ENCODE measurements around the gene ADGRL2.
"Not testable (repeated sequence)": the region's sequence is repeated elsewhere in the genome, so short reads cannot be mapped to it uniquely, and the experiment has no call there.

The ADGRL2 gene

GRCh38 chr1:81847063-81847462, 46.3 kb downstream of the ADGRL2 start:
- DNase-seq (ENCODE audit: low spot score), result no peak

- DNase-seq (ENCODE audit: low spot score), result no peak
Observed at GRCh38 chr1:81848880-81849682, 48.3 kb downstream of the ADGRL2 start.

GRCh38 chr1:81850031-81850430, 49.3 kb downstream of the ADGRL2 start:
- DNase-seq (ENCODE audit: low spot score), result no peak

GRCh38 chr1:81850495-81850894, 49.8 kb downstream of the ADGRL2 start:
- no peak for DNase-seq (ENCODE audit: low spot score)

- DNase-seq (ENCODE audit: low spot score), result no peak
Observed at GRCh38 chr1:81851217-81851616, 50.5 kb downstream of the ADGRL2 start.

GRCh38 chr1:81852961-81853360, 52.2 kb downstream of the ADGRL2 start:
- no peak for DNase-seq (ENCODE audit: low spot score)

- DNase-seq (ENCODE audit: low spot score), result no peak
Observed at GRCh38 chr1:81867235-81867634, 66.5 kb downstream of the ADGRL2 start.

- no peak for DNase-seq (ENCODE audit: low spot score)
Observed at GRCh38 chr1:81869307-81869706, 68.6 kb downstream of the ADGRL2 start.

GRCh38 chr1:81871091-81871490, 70.4 kb downstream of the ADGRL2 start:
- DNase-seq (ENCODE audit: low spot score), result not testable (repeated sequence)

- DNase-seq (ENCODE audit: low spot score), result no peak
Observed at GRCh38 chr1:81873946-81874345, 73.2 kb downstream of the ADGRL2 start.

GRCh38 chr1:81874461-81874860, 73.7 kb downstream of the ADGRL2 start:
- no peak for DNase-seq (ENCODE audit: low spot score)

GRCh38 chr1:81874940-81875339, 74.2 kb downstream of the ADGRL2 start:
- DNase-seq (ENCODE audit: low spot score), result no peak

GRCh38 chr1:81876901-81877733, 76.4 kb downstream of the ADGRL2 start:
- no peak for DNase-seq (ENCODE audit: low spot score)

- DNase-seq (ENCODE audit: low spot score), result no peak
Observed at GRCh38 chr1:81877940-81878339, 77.2 kb downstream of the ADGRL2 start.

GRCh38 chr1:81878538-81878937, 77.8 kb downstream of the ADGRL2 start:
- no peak for DNase-seq (ENCODE audit: low spot score)

- no peak for DNase-seq (ENCODE audit: low spot score)
Observed at GRCh38 chr1:81880781-81881180, 80.0 kb downstream of the ADGRL2 start.

- DNase-seq (ENCODE audit: low spot score), result no peak
Observed at GRCh38 chr1:81885291-81885690, 84.6 kb downstream of the ADGRL2 start.

- DNase-seq (ENCODE audit: low spot score), result not testable (repeated sequence)
Observed at GRCh38 chr1:81886292-81886691, 85.6 kb downstream of the ADGRL2 start.

- DNase-seq (ENCODE audit: low spot score), result no peak
Observed at GRCh38 chr1:81887421-81888144, 86.8 kb downstream of the ADGRL2 start.

GRCh38 chr1:81889166-81889565, 88.4 kb downstream of the ADGRL2 start:
- no peak for DNase-seq (ENCODE audit: low spot score)

GRCh38 chr1:81894867-81895266, 94.1 kb downstream of the ADGRL2 start:
- no peak for DNase-seq (ENCODE audit: low spot score)

GRCh38 chr1:81899214-81899821, 98.6 kb downstream of the ADGRL2 start:
- DNase-seq (ENCODE audit: low spot score), result no peak
